ENCODE data around the gene DCST2.
A peak's percentile ranks its signal among the peaks of the same experiment; 100 is the strongest.

Gene DCST2

DNA sequence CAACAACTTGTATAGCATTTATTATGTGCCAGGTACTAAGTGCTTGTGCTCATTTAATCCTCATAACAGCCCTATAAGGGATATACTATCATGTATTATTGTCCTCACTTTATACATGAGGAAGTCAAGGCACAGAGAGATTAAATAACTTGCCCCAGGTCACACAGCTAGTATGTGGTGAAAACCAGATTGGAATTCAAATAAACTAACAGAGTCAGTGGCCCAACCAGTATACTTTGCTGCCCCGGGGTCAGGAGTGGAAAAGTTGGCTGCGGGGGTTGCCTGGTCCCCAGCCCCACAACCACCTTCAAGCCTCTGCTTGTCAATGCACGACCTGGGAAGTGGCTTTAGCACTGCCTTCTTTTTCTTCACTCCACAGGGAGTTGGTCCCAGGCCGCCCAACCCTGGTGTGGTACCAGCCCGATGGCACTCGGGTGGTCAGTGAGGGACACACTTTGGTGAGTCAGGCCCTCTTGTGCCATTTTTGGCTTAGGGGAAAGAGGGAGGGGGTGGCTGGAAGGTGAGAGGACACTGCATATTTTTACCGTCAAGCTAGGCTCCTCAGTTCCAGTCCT, 20.0 kb upstream of the DCST2 start:
- in situ Hi-C loops (cut with HindIII; ENCODE audit: low sequenced_read_pairs), result no loop called here
- no peak overlapping the region for H3K4me3 ChIP-seq (ENCODE audit: low read depth, low read length)
- DNase-seq (ENCODE audit: low read depth), result no peak
- TF ChIP-seq, protein P1, sequence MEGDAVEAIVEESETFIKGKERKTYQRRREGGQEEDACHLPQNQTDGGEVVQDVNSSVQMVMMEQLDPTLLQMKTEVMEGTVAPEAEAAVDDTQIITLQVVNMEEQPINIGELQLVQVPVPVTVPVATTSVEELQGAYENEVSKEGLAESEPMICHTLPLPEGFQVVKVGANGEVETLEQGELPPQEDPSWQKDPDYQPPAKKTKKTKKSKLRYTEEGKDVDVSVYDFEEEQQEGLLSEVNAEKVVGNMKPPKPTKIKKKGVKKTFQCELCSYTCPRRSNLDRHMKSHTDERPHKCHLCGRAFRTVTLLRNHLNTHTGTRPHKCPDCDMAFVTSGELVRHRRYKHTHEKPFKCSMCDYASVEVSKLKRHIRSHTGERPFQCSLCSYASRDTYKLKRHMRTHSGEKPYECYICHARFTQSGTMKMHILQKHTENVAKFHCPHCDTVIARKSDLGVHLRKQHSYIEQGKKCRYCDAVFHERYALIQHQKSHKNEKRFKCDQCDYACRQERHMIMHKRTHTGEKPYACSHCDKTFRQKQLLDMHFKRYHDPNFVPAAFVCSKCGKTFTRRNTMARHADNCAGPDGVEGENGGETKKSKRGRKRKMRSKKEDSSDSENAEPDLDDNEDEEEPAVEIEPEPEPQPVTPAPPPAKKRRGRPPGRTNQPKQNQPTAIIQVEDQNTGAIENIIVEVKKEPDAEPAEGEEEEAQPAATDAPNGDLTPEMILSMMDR (IDR thresholded peaks at IDR 0.05; ENCODE audit: low read depth, low read length, missing control alignments), result no peak

DNA sequence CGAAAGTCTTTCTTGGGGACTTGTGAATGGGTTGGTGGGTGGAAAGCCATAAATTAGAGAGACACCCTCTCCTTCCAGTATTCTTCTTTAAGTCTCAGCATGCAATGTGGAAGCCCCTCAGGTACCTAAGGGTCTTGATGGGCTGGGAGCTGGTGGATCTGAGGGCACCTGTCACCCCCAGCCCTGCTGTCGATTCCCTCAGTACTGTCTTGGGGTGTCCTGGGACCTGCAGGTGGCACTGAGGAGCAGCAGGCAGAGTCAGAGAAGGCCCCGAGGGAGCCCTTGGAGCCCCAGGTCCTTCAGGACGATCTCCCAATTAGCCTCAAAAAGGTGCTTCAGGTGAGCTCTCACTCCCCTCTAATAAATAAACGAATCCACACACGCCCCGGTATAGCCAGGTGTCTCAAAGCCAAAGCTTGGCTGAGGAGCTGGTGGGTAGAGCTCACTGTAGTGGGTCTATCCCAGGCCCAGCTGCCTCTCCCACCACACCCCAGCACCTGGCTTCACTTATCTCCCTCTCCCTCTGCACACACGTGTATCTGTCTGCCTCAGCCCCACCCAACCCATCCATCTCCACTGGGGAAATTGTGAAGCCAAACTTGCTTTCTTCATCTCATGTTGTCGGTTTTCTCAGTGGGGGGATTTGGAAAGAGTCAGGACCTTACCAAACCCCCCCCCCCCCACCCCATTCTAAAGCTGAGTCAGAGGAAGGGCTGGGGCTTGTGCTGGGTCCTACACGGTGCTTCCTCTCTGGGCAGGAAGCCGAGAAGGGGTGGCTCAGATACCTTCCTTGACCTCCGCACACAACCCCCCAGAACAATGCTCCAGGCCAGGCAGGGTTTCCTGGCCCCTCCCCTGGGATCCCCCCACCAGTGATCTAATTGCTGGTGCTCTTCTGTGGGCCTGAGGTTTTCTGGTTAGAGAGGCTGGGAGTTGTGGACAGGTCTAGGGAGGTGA, 19.1 kb upstream of the DCST2 start:
- TF ChIP-seq, protein P1 (IDR thresholded peaks at IDR 0.05; ENCODE audit: low read depth, low read length, missing control alignments), result peak; percentile 49
- peak overlapping the region; percentile 61 for H3K4me3 ChIP-seq (ENCODE audit: low read depth, low read length)
- in situ Hi-C loops (cut with HindIII; ENCODE audit: low sequenced_read_pairs), result no loop called here
- DNase-seq (ENCODE audit: low read depth), result no peak

DNA sequence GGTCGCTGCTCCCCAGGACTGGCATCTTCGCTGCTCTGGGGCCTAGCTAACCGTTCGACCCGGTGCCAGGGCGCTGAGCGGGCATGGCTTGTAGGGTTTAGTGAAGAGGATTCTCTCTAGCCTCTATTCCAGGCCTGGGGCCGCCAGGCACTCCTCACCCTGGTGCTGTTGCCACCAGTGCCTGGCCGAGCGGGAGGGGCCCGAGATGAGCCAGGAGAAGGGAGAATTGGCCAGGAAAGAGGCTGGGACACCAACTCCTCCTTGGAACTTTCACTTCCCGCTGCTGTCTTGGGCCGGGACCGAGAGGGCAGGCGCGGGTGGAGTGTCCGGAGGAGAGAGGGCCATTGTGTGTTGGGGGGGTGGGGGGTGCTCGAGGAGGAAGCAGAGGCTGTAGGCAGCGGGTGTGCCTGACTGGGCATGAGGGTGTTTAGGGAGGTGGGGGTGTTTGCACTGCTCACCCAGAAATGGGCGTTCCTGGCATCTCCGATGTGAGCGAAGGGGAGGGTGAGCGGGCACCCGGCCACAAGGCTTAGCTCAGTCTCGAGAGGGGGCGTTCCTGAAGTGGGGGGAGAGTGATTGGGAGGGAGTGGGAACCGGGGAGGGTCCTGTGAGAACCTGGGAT, 18.3 kb upstream of the DCST2 start:
- in situ Hi-C loops (cut with HindIII; ENCODE audit: low sequenced_read_pairs), result no loop called here
- TF ChIP-seq, protein P1 (IDR thresholded peaks at IDR 0.05; ENCODE audit: low read depth, low read length, missing control alignments), result no peak
- peak overlapping the region; percentile 61 for H3K4me3 ChIP-seq (ENCODE audit: low read depth, low read length)
- DNase-seq (ENCODE audit: low read depth), result no peak

DNA sequence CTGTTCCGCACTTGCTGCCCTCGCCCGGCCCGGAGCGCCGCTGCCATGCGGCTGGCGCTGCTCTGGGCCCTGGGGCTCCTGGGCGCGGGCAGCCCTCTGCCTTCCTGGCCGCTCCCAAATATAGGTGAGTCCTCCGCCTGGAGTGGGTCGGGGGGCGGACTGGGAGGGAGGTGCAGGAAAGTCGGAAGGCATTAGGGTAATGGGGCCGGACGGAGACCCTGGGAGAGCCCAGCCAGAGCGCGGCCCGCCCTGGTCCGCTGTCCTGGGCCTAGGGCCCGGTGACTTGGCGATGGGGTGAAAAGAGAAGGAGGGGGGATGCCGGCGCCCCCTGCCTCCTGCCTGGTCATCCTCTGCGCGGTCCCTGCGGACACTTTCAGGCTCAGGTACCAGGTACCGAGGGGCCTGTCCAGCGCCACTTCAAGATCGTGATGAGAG, 17.8 kb upstream of the DCST2 start:
- no peak for DNase-seq (ENCODE audit: low read depth)

DNA sequence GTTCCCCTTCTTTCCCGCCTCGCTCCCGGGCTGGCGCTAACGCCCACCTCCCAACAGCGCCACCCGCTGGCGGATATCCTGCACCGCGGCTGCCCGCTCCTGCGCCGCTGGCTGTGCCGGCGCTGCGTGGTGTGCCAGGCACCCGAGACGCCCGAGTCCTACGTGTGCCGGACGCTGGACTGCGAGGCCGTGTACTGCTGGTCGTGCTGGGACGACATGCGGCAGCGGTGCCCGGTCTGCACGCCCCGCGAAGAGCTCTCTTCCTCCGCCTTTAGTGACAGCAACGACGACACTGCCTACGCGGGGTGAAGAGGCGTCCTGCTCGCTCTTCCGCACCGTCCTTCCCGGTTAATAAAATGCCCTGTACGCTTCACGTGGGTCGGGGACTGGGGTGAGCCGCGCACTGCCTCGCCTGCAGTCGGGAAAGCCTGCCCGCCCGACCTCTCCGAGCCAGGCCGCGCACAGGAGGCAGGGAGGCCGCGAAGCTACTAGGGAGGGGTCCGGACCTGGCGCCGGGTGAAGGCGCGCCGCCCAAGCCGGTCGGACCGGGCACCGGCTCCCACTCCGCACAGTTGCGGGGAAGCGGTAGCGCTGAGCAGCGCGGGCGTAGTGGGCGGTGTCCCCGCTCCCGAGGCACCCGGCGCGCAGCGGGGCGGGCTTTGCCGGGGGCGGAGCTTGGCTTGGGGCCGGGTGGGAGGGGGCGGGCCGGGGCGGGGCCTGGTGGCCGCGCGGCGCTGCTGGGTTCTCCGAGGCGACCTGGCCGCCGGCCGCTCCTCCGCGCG, 17.2 kb upstream of the DCST2 start, which contains the start of gene ADAM15:
Gene ADAM15 (plus strand): TSS at position 757 of the 782 bp plus-strand sequence. CDS start 71 bp downstream, outside the sequence.
- TF ChIP-seq, protein P1 (IDR thresholded peaks at IDR 0.05; ENCODE audit: low read depth, low read length, missing control alignments), result peak; percentile 77
- H3K4me3 ChIP-seq (ENCODE audit: low read depth, low read length), result peak within 1 kb of the TSS; percentile 61
- in situ Hi-C loops (cut with HindIII; ENCODE audit: low sequenced_read_pairs), result no loop called here
- no peak for DNase-seq (ENCODE audit: low read depth)

More for the DNA sequence above, 17.8 kb upstream of the DCST2 start:
- TF ChIP-seq, protein P1 (IDR thresholded peaks at IDR 0.05; ENCODE audit: low read depth, low read length, missing control alignments), result no peak
- peak overlapping the region; percentile 61 for H3K4me3 ChIP-seq (ENCODE audit: low read depth, low read length)
- in situ Hi-C loops (cut with HindIII; ENCODE audit: low sequenced_read_pairs), result no loop called here
